ENCODE data around the gene GLE1. TPM values are rescaled to one million over a fixed set of nuclear protein-coding genes. Genes with fewer than 3 reads are reported as not detected.

Gene GLE1
- total RNA-seq, 4 donors from 2014 or later = 27.0 to 55.3 (median 28.3) TPM

- no peak for DNase-seq
- peaks cover 0 to 60% (median 20%) of the 10 kb centered on the region in 4 donors for H3K4me1 ChIP-seq
- H3K4me3 ChIP-seq = peak overlapping the region in 3 of 4 donors; percentile 94 to 100 (median 98)
Measured at GRCh38 chr9:128553728-128554127, 49.2 kb downstream of the GLE1 start.

DNA sequence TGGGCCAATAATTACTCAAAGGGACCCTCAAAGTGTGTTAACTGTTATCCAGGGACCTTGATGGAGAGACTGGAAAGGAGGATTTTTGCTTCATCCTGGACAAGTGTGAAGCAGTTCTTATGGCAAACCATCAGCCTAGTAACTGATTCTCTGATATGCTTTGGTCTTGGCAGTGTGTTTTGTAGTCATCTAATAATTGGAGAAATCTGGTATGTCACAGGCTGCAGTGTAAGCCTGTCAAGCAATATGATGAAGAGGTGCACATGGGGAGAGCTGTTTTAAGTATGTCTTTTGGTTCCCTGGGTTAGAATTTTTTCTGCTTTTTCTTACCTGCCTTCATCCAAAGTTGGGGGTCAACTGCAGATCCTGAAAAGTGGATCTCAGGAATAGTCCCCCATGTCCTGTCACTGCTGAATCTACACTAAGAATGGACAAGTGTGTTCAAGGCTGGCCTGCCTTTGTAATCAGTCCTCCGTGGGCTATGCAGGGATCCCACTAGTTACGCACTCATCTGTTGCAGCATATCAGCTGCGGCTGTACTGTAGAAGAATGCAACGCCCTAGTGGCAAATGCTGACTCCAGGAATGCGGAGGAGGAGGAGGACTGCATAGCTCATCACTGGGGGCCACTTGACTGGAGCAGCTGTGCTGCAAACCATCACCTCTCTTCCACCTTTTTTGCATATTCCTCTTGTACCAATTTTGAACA lies 49.8 kb downstream of the GLE1 start:
- peak in 2 of 3 donors; percentile 57 to 68 for DNase-seq
- peaks cover 0 to 66% (median 26%) of the 10 kb centered on the region in 4 donors for H3K4me1 ChIP-seq
- peak overlapping the region in 1 of 4 donors; percentile 94 for H3K4me3 ChIP-seq
- no peaks in the 10 kb centered on the region for H3K9me3 ChIP-seq
- TF ChIP-seq CTCF (IDR thresholded peaks at IDR 0.05) (no peak), POLR2A (IDR thresholded peaks at IDR 0.05) (no peak)
- peak overlapping the region; percentile 11 to 100 (median 74) for H3K27ac ChIP-seq
- H3K36me3 ChIP-seq = no peaks in the 10 kb centered on the region
- no peaks in the 10 kb centered on the region for H3K27me3 ChIP-seq

More at GRCh38 chr9:128553728-128554127, 49.2 kb downstream of the GLE1 start:
- Histone ChIP-seq H3K27me3 (no peaks in the 10 kb centered on the region), H3K9me3 (no peaks in the 10 kb centered on the region), H3K27ac (peak overlapping the region; percentile 52 to 100 (median 97)), H3K36me3 (no peaks in the 10 kb centered on the region)
- TF ChIP-seq POLR2A (IDR thresholded peaks at IDR 0.05) (no peak), CTCF (IDR thresholded peaks at IDR 0.05) (no peak)

DNA sequence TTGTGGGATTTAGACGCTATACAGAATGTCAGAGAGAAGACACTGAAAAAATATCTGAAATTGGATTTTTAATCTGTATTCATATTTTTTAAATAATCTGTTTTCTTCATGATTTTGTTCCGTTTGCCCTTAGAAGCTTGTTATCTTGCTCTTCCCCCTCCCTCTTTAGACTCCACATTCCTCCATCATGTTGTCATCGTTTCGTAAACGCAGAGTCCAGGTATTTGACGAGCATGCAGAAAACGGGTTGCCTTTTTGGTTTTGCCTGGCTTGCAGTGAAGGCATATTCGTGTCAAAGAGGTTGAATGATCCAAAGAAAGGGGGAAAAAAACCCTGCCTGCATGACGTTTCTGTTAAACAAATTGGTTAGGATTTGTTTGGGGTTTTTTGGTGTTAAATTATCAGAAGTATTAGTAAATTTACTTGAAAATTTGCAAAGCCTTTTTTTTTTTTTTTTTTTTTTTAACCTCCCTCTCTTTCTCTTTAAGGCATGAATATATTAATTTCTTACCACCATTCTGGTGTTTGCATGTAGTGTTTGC lies 50.7 kb downstream of the GLE1 start:
- no peak for TF ChIP-seq POLR2A (IDR thresholded peaks at IDR 0.05)
- no peak for TF ChIP-seq CTCF (IDR thresholded peaks at IDR 0.05)
- peak overlapping the region in 3 of 4 donors; percentile 14 to 100 (median 96) for H3K27ac ChIP-seq
- H3K4me3 ChIP-seq = no peak overlapping the region
- no peaks in the 10 kb centered on the region for H3K36me3 ChIP-seq
- no peaks in the 10 kb centered on the region for H3K9me3 ChIP-seq
- H3K4me1 ChIP-seq = peaks cover 0 to 67% (median 26%) of the 10 kb centered on the region in 4 donors
- DNase-seq = no peak
- H3K27me3 ChIP-seq = no peaks in the 10 kb centered on the region

DNA sequence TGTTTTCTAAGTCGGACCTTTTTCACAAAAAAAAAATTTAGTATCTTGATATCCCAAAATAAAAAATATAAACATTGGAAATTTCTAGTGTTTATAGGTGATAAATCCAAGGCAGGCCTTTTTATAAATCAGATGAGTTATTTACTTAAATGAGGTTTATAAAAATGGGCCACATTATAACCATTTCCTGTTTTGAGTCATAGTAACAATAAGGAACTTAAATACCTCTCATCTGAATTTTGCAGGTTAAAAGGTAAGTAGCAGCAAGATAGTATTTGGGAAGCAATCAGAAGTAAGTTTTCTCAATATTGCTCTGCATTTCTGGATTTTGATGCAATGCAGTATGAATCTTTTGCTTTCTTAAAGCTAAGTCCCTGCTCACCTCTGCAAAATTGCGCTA lies 51.8 kb downstream of the GLE1 start:
- H3K4me1 ChIP-seq = peaks cover 0 to 62% (median 26%) of the 10 kb centered on the region in 4 donors
- no peak overlapping the region for H3K4me3 ChIP-seq
- TF ChIP-seq CTCF (IDR thresholded peaks at IDR 0.05) = no peak
- no peak for TF ChIP-seq POLR2A (IDR thresholded peaks at IDR 0.05)
- H3K27me3 ChIP-seq = no peaks in the 10 kb centered on the region
- no peaks in the 10 kb centered on the region for H3K9me3 ChIP-seq
- DNase-seq = no peak
- no peaks in the 10 kb centered on the region for H3K36me3 ChIP-seq
- H3K27ac ChIP-seq = peak overlapping the region in 1 of 4 donors; percentile 100

DNA sequence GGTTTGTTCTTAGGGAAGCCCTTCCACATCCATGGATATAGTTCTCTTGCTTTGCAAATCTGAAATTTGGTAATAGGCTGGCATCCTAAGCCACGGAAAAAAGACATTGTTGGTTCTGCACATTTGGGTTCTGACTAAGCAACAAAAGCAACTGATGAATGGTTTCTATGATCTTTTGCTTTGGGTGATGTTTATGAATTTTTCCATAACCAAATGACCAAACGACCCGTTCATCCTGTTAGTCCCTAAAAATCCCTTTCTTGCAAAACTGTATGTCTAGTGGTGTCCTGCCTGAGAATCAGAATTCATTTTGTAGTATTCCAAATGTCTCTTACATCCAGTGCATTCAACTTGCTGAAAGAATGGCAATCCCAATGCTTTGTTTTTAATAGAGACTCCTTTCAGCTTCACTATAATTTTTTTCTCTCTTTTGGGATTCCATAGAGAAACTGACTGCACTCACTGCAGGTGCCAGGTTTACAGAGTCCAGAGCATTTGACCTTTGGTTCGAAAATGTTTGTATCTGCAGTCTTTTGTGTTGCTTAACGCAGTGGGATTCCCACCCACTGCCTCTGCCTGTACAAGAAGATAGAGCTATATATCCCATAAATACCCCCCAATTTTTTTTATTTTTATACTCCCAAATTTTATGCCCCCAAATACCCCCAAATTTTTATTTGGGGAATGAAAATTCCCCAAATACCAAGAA lies 52.6 kb downstream of the GLE1 start:
- no peaks in the 10 kb centered on the region for H3K27me3 ChIP-seq
- peaks cover 0 to 56% (median 26%) of the 10 kb centered on the region in 4 donors for H3K4me1 ChIP-seq
- H3K9me3 ChIP-seq = no peaks in the 10 kb centered on the region
- peaks cover 0 to 3% (median 0%) of the 10 kb centered on the region in 3 donors for H3K36me3 ChIP-seq
- no peak for DNase-seq
- peak overlapping the region in 1 of 4 donors; percentile 32 for H3K27ac ChIP-seq
- TF ChIP-seq CTCF (IDR thresholded peaks at IDR 0.05) (no peak), POLR2A (IDR thresholded peaks at IDR 0.05) (no peak)
- H3K4me3 ChIP-seq = no peak overlapping the region

All from Peyer's patch (tissue), 4 donors.